ENCODE results near the gene SELENON. TPM values are rescaled to one million over a fixed set of nuclear protein-coding genes. Genes with fewer than 3 reads are reported as not detected.

Gene SELENON
- total RNA-seq, 1 donor from 2014 or later: 24.9 TPM

GRCh38 chr1:25821112-25821476 lies 21.1 kb downstream of the SELENON start:
- Mint-ChIP-seq H3K27ac (peak overlapping the region; percentile 85), H3K27me3 (ENCODE audit: insufficient read depth, low read depth) (peaks cover 11% of the 10 kb centered on the region), H3K4me1 (peaks cover 29% of the 10 kb centered on the region), H3K36me3 (peaks cover 2% of the 10 kb centered on the region), H3K9me3 (no peaks in the 10 kb centered on the region), H3K4me3 (peak overlapping the region; percentile 95)
- H3F3A ChIP-seq (ENCODE audit: low read depth): peaks cover 25% of the 10 kb centered on the region
- no peak overlapping the region for H3K9ac ChIP-seq
- H3K9me3 ChIP-seq (ENCODE audit: low read depth): no peaks in the 10 kb centered on the region
- H3K4me2 ChIP-seq: peak overlapping the region; percentile 88
- peaks cover 5% of the 10 kb centered on the region for H3K27me3 ChIP-seq
- peaks cover 18% of the 10 kb centered on the region for H4K20me1 ChIP-seq (ENCODE audit: low read depth)
- no peak overlapping the region for H2AFZ ChIP-seq (replicated peaks)
- no peak for TF ChIP-seq EZH2 (IDR thresholded peaks at IDR 0.05)
- no peak for TF ChIP-seq CTCF (IDR thresholded peaks at IDR 0.05)
- TF ChIP-seq EZH2phosphoT487 (IDR thresholded peaks at IDR 0.05): no peak
- DNase-seq (ENCODE audit: low spot score): no peak
- H3K27ac ChIP-seq: no peak overlapping the region
- H3K79me2 ChIP-seq (ENCODE audit: low read depth): peaks cover 25% of the 10 kb centered on the region
- H3K36me3 ChIP-seq: no peaks in the 10 kb centered on the region
- H3K4me1 ChIP-seq: peaks cover 10% of the 10 kb centered on the region
- peak overlapping the region; percentile 75 for H3K4me3 ChIP-seq

GRCh38 chr1:25821630-25822091 lies 21.7 kb downstream of the SELENON start:
- no peaks in the 10 kb centered on the region for H3K9me3 Mint-ChIP-seq
- Histone ChIP-seq H3K4me2 (peak overlapping the region; percentile 88), H3K79me2 (ENCODE audit: low read depth) (peaks cover 25% of the 10 kb centered on the region), H2AFZ (replicated peaks) (no peak overlapping the region), H3F3A (ENCODE audit: low read depth) (peaks cover 25% of the 10 kb centered on the region), H3K36me3 (no peaks in the 10 kb centered on the region), H3K27me3 (peaks cover 5% of the 10 kb centered on the region), H3K27ac (no peak overlapping the region), H3K9ac (no peak overlapping the region), H3K4me1 (peaks cover 10% of the 10 kb centered on the region), H3K4me3 (no peak overlapping the region), H3K9me3 (ENCODE audit: low read depth) (no peaks in the 10 kb centered on the region), H4K20me1 (ENCODE audit: low read depth) (peaks cover 18% of the 10 kb centered on the region)
- peaks cover 29% of the 10 kb centered on the region for H3K4me1 Mint-ChIP-seq
- peaks cover 2% of the 10 kb centered on the region for H3K36me3 Mint-ChIP-seq
- peaks cover 11% of the 10 kb centered on the region for H3K27me3 Mint-ChIP-seq (ENCODE audit: insufficient read depth, low read depth)
- peak overlapping the region; percentile 95 for H3K4me3 Mint-ChIP-seq
- DNase-seq (ENCODE audit: low spot score): no peak
- TF ChIP-seq EZH2 (IDR thresholded peaks at IDR 0.05): no peak
- no peak for TF ChIP-seq EZH2phosphoT487 (IDR thresholded peaks at IDR 0.05)
- no peak for TF ChIP-seq CTCF (IDR thresholded peaks at IDR 0.05)
- no peak overlapping the region for H3K27ac Mint-ChIP-seq

GRCh38 chr1:25825605-25826004 lies 25.6 kb downstream of the SELENON start:
- DNase-seq (ENCODE audit: low spot score): no peak
- no peak overlapping the region for H3K4me3 ChIP-seq
- H3K27me3 ChIP-seq: peaks cover 5% of the 10 kb centered on the region
- no peak overlapping the region for H3K4me2 ChIP-seq
- H3K27me3 Mint-ChIP-seq (ENCODE audit: insufficient read depth, low read depth): peaks cover 9% of the 10 kb centered on the region
- peaks cover 15% of the 10 kb centered on the region for H4K20me1 ChIP-seq (ENCODE audit: low read depth)
- no peak overlapping the region for H3K9ac ChIP-seq
- no peak overlapping the region for H2AFZ ChIP-seq (replicated peaks)
- H3K27ac Mint-ChIP-seq: no peak overlapping the region
- H3K4me1 Mint-ChIP-seq: peaks cover 13% of the 10 kb centered on the region
- peaks cover 16% of the 10 kb centered on the region for H3K36me3 Mint-ChIP-seq
- H3K9me3 ChIP-seq (ENCODE audit: low read depth): no peaks in the 10 kb centered on the region
- peaks cover 17% of the 10 kb centered on the region for H3K79me2 ChIP-seq (ENCODE audit: low read depth)
- peaks cover 6% of the 10 kb centered on the region for H3K36me3 ChIP-seq
- H3K4me3 Mint-ChIP-seq: no peak overlapping the region
- peaks cover 3% of the 10 kb centered on the region for H3K4me1 ChIP-seq
- H3K27ac ChIP-seq: no peak overlapping the region
- TF ChIP-seq EZH2phosphoT487 (IDR thresholded peaks at IDR 0.05) (no peak), EZH2 (IDR thresholded peaks at IDR 0.05) (no peak), CTCF (IDR thresholded peaks at IDR 0.05) (no peak)
- H3F3A ChIP-seq (ENCODE audit: low read depth): peaks cover 5% of the 10 kb centered on the region
- no peaks in the 10 kb centered on the region for H3K9me3 Mint-ChIP-seq
